ENCODE measurements around the gene IL36B.

IL36B gene

GRCh38 chr2:113054066-113054465 is 1.4 kb upstream of the IL36B start:
- Mint-ChIP-seq H3K4me1 (no peaks in the 10 kb centered on the region), H3K36me3 (ENCODE audit: low read depth) (no peaks in the 10 kb centered on the region), H3K27me3 (ENCODE audit: low read depth, poor library complexity) (peaks cover 40% of the 10 kb centered on the region), H3K27ac (no peak overlapping the region), H3K9me3 (peaks cover 60% of the 10 kb centered on the region), H3K4me3 (no peak overlapping the region)
- DNase-seq = no peak
- no peak for TF ChIP-seq CTCF (IDR thresholded peaks at IDR 0.05)

GRCh38 chr2:113053666-113054065 is 999 bp upstream of the IL36B start:
- H3K27ac Mint-ChIP-seq = no peak overlapping the region
- peaks cover 42% of the 10 kb centered on the region for H3K27me3 Mint-ChIP-seq (ENCODE audit: low read depth, poor library complexity)
- H3K9me3 Mint-ChIP-seq = peaks cover 61% of the 10 kb centered on the region
- DNase-seq = no peak
- H3K4me1 Mint-ChIP-seq = no peaks in the 10 kb centered on the region
- no peak overlapping the region for H3K4me3 Mint-ChIP-seq
- no peaks in the 10 kb centered on the region for H3K36me3 Mint-ChIP-seq (ENCODE audit: low read depth)
- TF ChIP-seq CTCF (IDR thresholded peaks at IDR 0.05) = no peak

- Mint-ChIP-seq H3K4me3 (no peak overlapping the region), H3K36me3 (ENCODE audit: low read depth) (no peaks in the 10 kb centered on the region), H3K27ac (no peak overlapping the region), H3K9me3 (peaks cover 64% of the 10 kb centered on the region), H3K4me1 (no peaks in the 10 kb centered on the region), H3K27me3 (ENCODE audit: low read depth, poor library complexity) (peaks cover 44% of the 10 kb centered on the region)
- no peak for TF ChIP-seq CTCF (IDR thresholded peaks at IDR 0.05)
- no peak for DNase-seq
Observed at GRCh38 chr2:113050921-113051895, 1.5 kb downstream of the IL36B start.

- DNase-seq = no peak
- H3K27me3 Mint-ChIP-seq (ENCODE audit: low read depth, poor library complexity) = peaks cover 36% of the 10 kb centered on the region
- H3K9me3 Mint-ChIP-seq = peaks cover 26% of the 10 kb centered on the region
- H3K4me3 Mint-ChIP-seq = no peak overlapping the region
- TF ChIP-seq CTCF (IDR thresholded peaks at IDR 0.05) = no peak
- no peaks in the 10 kb centered on the region for H3K36me3 Mint-ChIP-seq (ENCODE audit: low read depth)
- no peaks in the 10 kb centered on the region for H3K4me1 Mint-ChIP-seq
- H3K27ac Mint-ChIP-seq = no peak overlapping the region
Observed at GRCh38 chr2:113046465-113046864, 6.2 kb downstream of the IL36B start.

GRCh38 chr2:113041871-113042270 is 10.8 kb downstream of the IL36B start:
- no peak for TF ChIP-seq CTCF (IDR thresholded peaks at IDR 0.05)
- no peaks in the 10 kb centered on the region for H3K36me3 Mint-ChIP-seq (ENCODE audit: low read depth)
- H3K9me3 Mint-ChIP-seq = peaks cover 11% of the 10 kb centered on the region
- no peak for DNase-seq
- peaks cover 41% of the 10 kb centered on the region for H3K27me3 Mint-ChIP-seq (ENCODE audit: low read depth, poor library complexity)
- no peaks in the 10 kb centered on the region for H3K4me1 Mint-ChIP-seq
- no peak overlapping the region for H3K4me3 Mint-ChIP-seq
- H3K27ac Mint-ChIP-seq = no peak overlapping the region

GRCh38 chr2:113039719-113040118 is 12.9 kb downstream of the IL36B start:
- peaks cover 38% of the 10 kb centered on the region for H3K27me3 Mint-ChIP-seq (ENCODE audit: low read depth, poor library complexity)
- H3K4me3 Mint-ChIP-seq = no peak overlapping the region

More at GRCh38 chr2:113039719-113040118, 12.9 kb downstream of the IL36B start:
- Mint-ChIP-seq H3K9me3 (no peaks in the 10 kb centered on the region), H3K36me3 (ENCODE audit: low read depth) (no peaks in the 10 kb centered on the region), H3K27ac (no peak overlapping the region), H3K4me1 (no peaks in the 10 kb centered on the region)
- no peak for TF ChIP-seq CTCF (IDR thresholded peaks at IDR 0.05)
- DNase-seq = no peak

Measured in nephron progenitor cell (in vitro differentiated cells).